ENCODE results near the gene RTN1. TPM values are rescaled to one million over a fixed set of nuclear protein-coding genes. Genes with fewer than 3 reads are reported as not detected.

The RTN1 gene
- total and polyA plus RNA-seq, 2 of the 8 experiments (the other 6 are each of a cell fraction or from before 2014, with no cell fraction given), result 2.8 to 4.9 TPM

Small RNAs within 50 kb of the gene (microRNA-seq; reads per million reads assigned to microRNA genes)
- gene MIR5586 (ENCODE audit: borderline microRNAs expressed in 2 of 2, borderline number of aligned reads in 2 of 2, borderline replicate concordance in 1 of 2), result 0 reads per million in 2 experiments

Small RNAs within 50 kb of the gene (small RNA-seq; reads per million reads assigned to genes)
- not detected for gene MIR5586 (ENCODE audit: insufficient read depth)

Other genes starting within 250 kb of the RTN1 start
- gene LRRC9, start 49.4 kb upstream of the RTN1 start, total RNA-seq (2021; fragmentation: NEBNext Ultra II Directional; extraction: Animal tissue kit (Norgen Biotek cat#: 25700)), result 0.84 and 1.8 TPM in 2 replicates
- gene LRRC9, start 49.4 kb upstream of the RTN1 start, polyA plus RNA-seq (2011; rRNA removed), result 0.12 and 0.16 TPM in 2 replicates
- gene PCNX4, start 221.1 kb upstream of the RTN1 start, total RNA-seq (2021; fragmentation: NEBNext Ultra II Directional; extraction: Animal tissue kit (Norgen Biotek cat#: 25700)), result 34.3 and 35.5 TPM in 2 replicates
- 28.4 and 31.8 TPM in 2 replicates for gene PCNX4, start 221.1 kb upstream of the RTN1 start, polyA plus RNA-seq (2011; rRNA removed)

Measured in H1 (cell line).